Measurements from ENCODE around the gene FNIP1. TPM values are rescaled to one million over a fixed set of nuclear protein-coding genes. Genes with fewer than 3 reads are reported as not detected.
"Not testable (repeated sequence)": the region's sequence is repeated elsewhere in the genome, so short reads cannot be mapped to it uniquely, and the experiment has no call there.

FNIP1 gene
- total RNA-seq, 1 donor from 2014 or later = 30.8 TPM

DNA sequence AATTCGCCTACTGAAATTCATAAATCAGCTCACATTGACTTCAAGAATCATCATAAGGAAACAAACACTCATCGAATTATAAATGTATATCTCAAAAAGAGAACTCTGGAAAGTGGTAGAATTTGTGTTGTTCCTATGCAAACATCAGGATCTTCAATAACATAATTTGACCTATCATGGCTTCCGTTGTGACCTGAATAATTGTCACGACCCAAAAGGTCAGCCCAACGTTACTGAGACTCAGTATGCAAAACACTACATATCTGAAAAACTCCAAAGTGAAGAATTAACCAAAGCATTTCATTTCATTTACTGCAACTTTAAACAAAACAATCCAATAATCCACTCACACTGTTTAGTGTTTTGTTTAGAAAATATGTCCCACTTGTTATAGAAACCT, 163.0 kb downstream of the FNIP1 start:
- intact Hi-C loops (cut with DNase I) = loop anchor here (2.0 kb wide), 1 partner anchor 163 kb away; the partner anchor contains the start of gene FNIP1
- no peak for DNase-seq (ENCODE audit: missing footprints)
- ATAC-seq = no peak

DNA sequence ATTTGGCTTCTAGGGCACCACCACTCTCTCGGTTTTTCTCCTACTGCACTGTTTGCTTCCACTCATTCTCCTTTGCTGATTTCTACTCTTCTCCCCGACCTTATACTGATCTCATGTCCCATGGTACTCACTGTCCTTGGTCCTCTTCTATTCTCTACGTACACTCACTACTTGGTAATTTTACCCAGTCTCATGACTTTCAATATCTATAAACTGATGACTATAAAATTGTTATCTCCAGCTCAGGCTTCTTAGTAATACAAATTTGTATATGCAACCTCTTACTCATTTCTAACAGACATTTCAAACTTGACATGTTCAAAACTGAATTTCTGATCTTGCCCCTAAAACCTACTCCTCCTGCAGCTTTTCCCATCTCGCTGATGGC, 165.9 kb downstream of the FNIP1 start:
- DNase-seq (ENCODE audit: missing footprints) (no peak), ATAC-seq (no peak)
- intact Hi-C loops (cut with DNase I) = no loop called here

- ATAC-seq = no peak
- intact Hi-C loops (cut with DNase I) = no loop called here
- DNase-seq (ENCODE audit: missing footprints) = no peak
These were observed 166.4 kb downstream of the FNIP1 start for GRCh38 chr5:131630208-131630962.

DNA sequence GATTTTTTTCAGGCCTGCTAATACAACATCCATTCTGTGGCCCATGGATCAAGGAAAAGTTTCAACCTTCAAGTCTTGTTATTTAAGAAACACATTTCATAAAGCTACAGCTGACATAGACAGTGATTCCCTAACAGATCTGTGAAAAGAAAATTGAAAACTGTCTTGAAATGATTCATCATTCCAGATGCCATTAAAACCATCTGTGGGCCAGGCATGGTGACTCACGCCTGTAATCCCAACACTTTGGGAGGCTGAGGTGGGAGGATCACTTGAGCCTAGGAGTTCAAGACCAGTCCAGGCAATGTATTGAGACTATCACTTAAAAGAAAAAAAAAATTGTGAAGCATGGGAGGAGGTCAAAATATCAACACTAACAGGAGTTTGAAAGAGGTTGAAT, 167.8 kb downstream of the FNIP1 start:
- no peak for ATAC-seq

GRCh38 chr5:131627207-131627865, 169.5 kb downstream of the FNIP1 start:
- ATAC-seq = no peak
- intact Hi-C loops (cut with DNase I) = no loop called here
- no peak for DNase-seq (ENCODE audit: missing footprints)

More for the DNA sequence above, 167.8 kb downstream of the FNIP1 start:
- no peak for DNase-seq (ENCODE audit: missing footprints)
- intact Hi-C loops (cut with DNase I) = no loop called here

GRCh38 chr5:131622633-131623032, 174.2 kb downstream of the FNIP1 start:
- intact Hi-C loops (cut with DNase I) = no loop called here
- ATAC-seq = peak; percentile 31
- DNase-seq (ENCODE audit: missing footprints) = no peak

DNA sequence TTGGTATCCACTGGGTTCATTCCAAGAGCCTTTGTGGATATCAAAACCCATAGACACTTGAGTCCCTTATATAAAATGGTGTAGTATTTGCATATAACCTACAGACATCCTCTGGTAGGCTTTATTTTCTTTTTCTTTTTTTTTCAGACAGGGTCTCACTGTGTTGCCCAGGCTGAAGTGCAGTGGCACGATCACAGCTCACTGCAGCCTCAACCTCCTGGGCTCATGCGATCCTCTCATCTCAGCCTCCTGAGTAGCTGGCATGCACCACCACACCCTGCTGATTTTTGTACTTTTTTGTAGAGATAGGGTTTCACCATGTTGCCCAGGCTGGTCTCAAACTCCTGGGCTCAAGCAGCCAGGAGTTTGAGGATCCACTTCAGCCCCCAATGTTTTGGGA, 175.7 kb downstream of the FNIP1 start:
- intact Hi-C loops (cut with DNase I); DNase-seq (ENCODE audit: missing footprints); ATAC-seq: not testable (repeated sequence)

DNA sequence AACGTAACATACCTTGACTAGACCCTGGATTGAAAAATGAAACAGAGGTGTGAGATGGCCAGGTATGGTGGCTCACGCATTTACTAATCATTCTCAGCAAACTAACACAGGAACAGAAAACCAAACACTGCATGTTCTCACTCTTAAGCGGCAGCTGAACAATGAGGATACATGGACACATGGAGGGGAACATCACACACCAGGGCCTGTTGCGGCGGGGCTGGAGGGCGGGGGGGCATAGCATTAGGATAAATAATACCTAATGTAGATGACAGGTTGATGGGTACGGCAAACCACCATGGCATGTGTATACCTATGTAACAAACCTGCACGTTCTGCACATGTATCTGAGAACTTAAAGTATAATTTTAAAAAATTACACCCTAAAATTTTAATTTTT, 177.7 kb downstream of the FNIP1 start:
- intact Hi-C loops (cut with DNase I) = no loop called here

DNA sequence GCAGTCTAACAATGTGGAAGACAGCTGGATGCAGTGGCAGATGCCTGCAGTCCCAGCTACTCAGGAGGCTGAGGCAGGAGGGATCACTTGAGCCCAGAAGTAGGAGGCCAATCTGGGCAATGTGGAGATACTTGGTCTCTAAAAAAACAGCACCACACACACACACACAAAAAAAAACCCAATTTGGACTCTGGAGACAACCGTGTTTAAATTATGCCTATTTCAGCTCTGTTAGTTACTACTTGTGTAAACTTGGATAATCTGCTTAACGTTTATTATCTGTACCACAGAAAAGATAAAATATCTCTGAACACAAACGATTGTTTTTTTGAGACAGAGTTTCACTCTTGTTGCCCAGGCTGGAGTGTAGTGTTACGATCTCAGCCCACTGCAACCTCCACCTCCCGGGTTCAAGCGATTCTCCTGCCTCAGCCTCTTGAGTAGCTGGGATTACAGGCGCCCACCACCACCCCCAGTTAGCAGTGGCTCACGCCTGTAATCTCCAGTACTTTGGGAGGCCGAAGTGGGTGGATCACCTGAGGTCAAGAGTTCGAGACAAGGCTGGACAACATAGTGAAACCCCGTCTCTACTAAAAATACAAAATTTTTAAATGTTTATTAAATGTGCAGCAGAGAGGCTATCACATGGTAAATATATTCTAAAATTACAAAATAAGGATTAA, 179.5 kb downstream of the FNIP1 start:
- ATAC-seq (no peak), DNase-seq (ENCODE audit: missing footprints) (no peak)
- intact Hi-C loops (cut with DNase I) = no loop called here

More for the DNA sequence above, 177.7 kb downstream of the FNIP1 start:
- DNase-seq (ENCODE audit: missing footprints) = no peak
- no peak for ATAC-seq

DNA sequence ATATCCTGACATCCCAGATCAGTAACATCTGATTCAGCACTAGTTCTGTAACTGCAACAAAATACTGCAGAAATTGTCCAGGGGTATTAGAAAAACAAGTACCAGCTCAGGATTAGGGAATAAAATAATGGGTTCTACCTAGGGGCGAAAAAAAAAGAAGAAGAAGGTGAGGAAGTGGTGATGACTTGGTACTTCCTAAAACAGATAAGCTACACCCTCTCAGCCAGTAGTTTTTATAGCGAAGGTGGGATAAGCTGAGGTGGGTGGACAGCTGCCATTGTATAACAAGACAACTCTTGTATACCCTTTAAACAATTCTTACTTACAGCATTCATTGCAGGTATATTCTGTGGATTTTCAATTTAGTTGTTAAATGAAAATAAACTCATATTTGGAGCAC, 180.9 kb downstream of the FNIP1 start:
- DNase-seq (ENCODE audit: missing footprints) (no peak), ATAC-seq (no peak)
- intact Hi-C loops (cut with DNase I) = no loop called here

- no peak for DNase-seq (ENCODE audit: missing footprints)
- intact Hi-C loops (cut with DNase I) = no loop called here
These were observed 183.4 kb downstream of the FNIP1 start for GRCh38 chr5:131613423-131613822.

GRCh38 chr5:131611064-131611381, 185.8 kb downstream of the FNIP1 start:
- intact Hi-C loops (cut with DNase I) = no loop called here
- ATAC-seq = no peak
- no peak for DNase-seq (ENCODE audit: missing footprints)

More at GRCh38 chr5:131613423-131613822, 183.4 kb downstream of the FNIP1 start:
- no peak for ATAC-seq

DNA sequence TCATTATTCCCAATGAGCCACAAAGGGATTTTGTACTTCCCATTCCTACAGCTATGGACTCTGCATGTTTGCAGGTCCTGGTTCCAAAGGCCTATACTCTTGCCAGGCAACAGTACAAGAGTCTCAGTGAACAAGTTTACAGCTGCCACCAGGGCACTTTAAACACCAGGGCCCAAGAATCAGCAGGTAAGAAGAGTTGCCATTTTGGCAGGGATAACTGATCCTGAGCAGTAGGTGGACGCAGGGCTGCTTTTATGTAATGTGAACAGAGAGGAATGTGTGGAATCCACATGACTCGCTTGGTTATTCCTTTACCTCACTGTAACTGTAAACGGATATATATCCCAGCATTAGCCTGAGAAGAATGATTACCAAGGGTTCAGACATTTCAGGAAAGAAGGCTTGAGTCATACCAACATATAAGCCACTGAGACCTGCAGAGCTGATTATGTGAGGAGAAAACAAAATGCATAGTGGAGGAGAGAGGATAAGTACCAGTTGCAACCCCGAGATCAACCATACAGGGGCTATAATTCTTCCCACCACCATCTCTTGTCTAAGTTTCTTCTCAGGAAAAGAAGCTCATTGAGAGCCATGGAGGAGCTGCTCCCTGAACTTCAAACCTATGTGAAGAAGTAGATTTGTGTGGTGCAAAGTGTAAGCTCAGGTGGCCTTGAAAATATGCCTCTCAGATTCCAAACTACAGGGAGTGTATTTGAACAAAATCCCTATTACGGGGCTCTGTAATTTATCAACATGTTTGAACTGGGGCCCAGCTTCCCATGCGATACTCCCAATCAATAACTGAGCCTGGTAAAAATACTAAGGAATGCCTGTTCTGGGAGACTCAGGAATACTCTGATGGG, 186.4 kb downstream of the FNIP1 start:
- ATAC-seq (no peak), DNase-seq (ENCODE audit: missing footprints) (no peak)
- intact Hi-C loops (cut with DNase I) = no loop called here

DNA sequence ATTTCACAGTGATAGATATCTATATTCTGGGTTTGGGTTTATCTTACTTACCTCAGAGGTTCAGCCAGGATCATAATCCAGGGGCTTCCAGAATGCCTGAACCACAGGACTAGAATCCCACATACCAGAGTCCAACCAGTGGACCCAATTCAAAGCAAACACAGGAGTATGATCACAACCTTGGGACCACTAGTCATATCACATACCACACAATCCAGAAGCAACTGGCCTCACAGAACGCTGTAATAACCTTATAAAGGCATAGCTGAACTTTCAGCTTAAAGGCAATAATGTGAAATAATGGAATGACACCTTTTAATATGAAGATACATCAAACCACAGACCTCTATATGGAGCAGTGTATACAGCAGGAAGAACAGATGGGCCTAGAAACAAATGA, 187.0 kb downstream of the FNIP1 start:
- DNase-seq (ENCODE audit: missing footprints) (no peak), ATAC-seq (no peak)
- intact Hi-C loops (cut with DNase I) = no loop called here

GRCh38 chr5:131608597-131608996, 188.2 kb downstream of the FNIP1 start:
- intact Hi-C loops (cut with DNase I) = no loop called here
- ATAC-seq = no peak
- DNase-seq (ENCODE audit: missing footprints) = no peak

- intact Hi-C loops (cut with DNase I) = no loop called here
- ATAC-seq (no peak), DNase-seq (ENCODE audit: missing footprints) (no peak)
These were observed 188.8 kb downstream of the FNIP1 start for GRCh38 chr5:131607903-131608540.

- DNase-seq (ENCODE audit: missing footprints) (no peak), ATAC-seq (no peak)
- intact Hi-C loops (cut with DNase I) = no loop called here
These were observed 189.4 kb downstream of the FNIP1 start for GRCh38 chr5:131607418-131607817.

GRCh38 chr5:131605086-131605485, 191.7 kb downstream of the FNIP1 start:
- DNase-seq (ENCODE audit: missing footprints) (no peak), ATAC-seq (no peak)
- intact Hi-C loops (cut with DNase I) = no loop called here
